NCI-H82 (cell line): ENCODE data around the gene TMEM38B.

Experiments
- DNase-seq: peaks from one replicate; lab custom pipeline; 2025; lab: John Stamatoyannopoulos, UW

Gene TMEM38B

GRCh38 chr9:105694190-105694847 is at the start of gene TMEM38B:
TSS of gene TMEM38B (plus strand) at chr9:105694541. CDS start at chr9:105694661, 120 bp downstream.
- DNase-seq, result peak; percentile 89

- DNase-seq, result peak; percentile 96
Observed at GRCh38 chr9:105646879-105647594, 47.3 kb upstream of the TMEM38B start.

GRCh38 chr9:105647595-105648349 is 46.6 kb upstream of the TMEM38B start:
- peak; percentile 69 for DNase-seq

GRCh38 chr9:105651806-105652205 is 42.5 kb upstream of the TMEM38B start:
- DNase-seq, result peak; percentile 96

GRCh38 chr9:105656131-105656921 is 38.0 kb upstream of the TMEM38B start:
- peak; percentile 62 for DNase-seq

- DNase-seq, result peak; percentile 24
Observed at GRCh38 chr9:105658351-105658750, 36.0 kb upstream of the TMEM38B start.

GRCh38 chr9:105661011-105661410 is 33.3 kb upstream of the TMEM38B start:
- no peak for DNase-seq

GRCh38 chr9:105662184-105663104 is 31.9 kb upstream of the TMEM38B start, which contains the start of gene TAL2:
TSS of gene TAL2 (plus strand) at chr9:105662457. CDS start at chr9:105662497, 40 bp downstream.
- no peak for DNase-seq

GRCh38 chr9:105663914-105664313 is 30.4 kb upstream of the TMEM38B start:
- no peak for DNase-seq

- DNase-seq, result no peak
Observed at GRCh38 chr9:105667867-105668266, 26.5 kb upstream of the TMEM38B start.

GRCh38 chr9:105670315-105670714 is 24.0 kb upstream of the TMEM38B start:
- DNase-seq, result peak; percentile 18

- no peak for DNase-seq
Observed at GRCh38 chr9:105670775-105671174, 23.6 kb upstream of the TMEM38B start.

GRCh38 chr9:105672711-105673234 is 21.6 kb upstream of the TMEM38B start:
- DNase-seq, result no peak

- DNase-seq, result no peak
Observed at GRCh38 chr9:105673850-105674387, 20.4 kb upstream of the TMEM38B start.

GRCh38 chr9:105676351-105676923 is 17.9 kb upstream of the TMEM38B start:
- DNase-seq, result peak; percentile 84

GRCh38 chr9:105678163-105678562 is 16.2 kb upstream of the TMEM38B start:
- peak; percentile 36 for DNase-seq

GRCh38 chr9:105678781-105679180 is 15.6 kb upstream of the TMEM38B start:
- DNase-seq, result no peak

- DNase-seq, result no peak
Observed at GRCh38 chr9:105679257-105680022, 14.9 kb upstream of the TMEM38B start.

- DNase-seq, result no peak
Observed at GRCh38 chr9:105681313-105681712, 13.0 kb upstream of the TMEM38B start.
